Upper lobe of right lung (tissue), 1 donor: ENCODE data around the gene MUC5AC. TPM values are rescaled to one million over a fixed set of nuclear protein-coding genes. Genes with fewer than 3 reads are reported as not detected.
"Not testable (repeated sequence)": the region's sequence is repeated elsewhere in the genome, so short reads cannot be mapped to it uniquely, and the experiment has no call there.

Experiments
- ATAC-seq: fragments of 200-7000 bp; cut with Tn5 transposase; one replicate; pipeline ENCODE4 v1.9.1; 2020; ENCODE audit warnings: mild to moderate bottlenecking, moderate library complexity
- DNase-seq: peaks from one replicate; pipeline ENCODE4 v3.0.0-alpha.2; 2020
- H3K27ac ChIP-seq: fragments of 200-600 bp; one replicate; pipeline ENCODE4 v1.8.0; 2022
- H3K27me3 ChIP-seq: fragments of 200-600 bp; one replicate; pipeline ENCODE4 v1.8.0; 2022; ENCODE audit warnings: mild to moderate bottlenecking
- H3K36me3 ChIP-seq: fragments of 200-600 bp; one replicate; pipeline ENCODE4 v1.8.0; 2022
- H3K4me1 ChIP-seq: fragments of 200-600 bp; one replicate; pipeline ENCODE4 v1.8.0; 2022
- H3K4me3 ChIP-seq: fragments of 200-600 bp; one replicate; pipeline ENCODE4 v1.8.0; 2022; ENCODE audit warnings: mild to moderate bottlenecking
- H3K9me3 ChIP-seq: fragments of 200-600 bp; one replicate; pipeline ENCODE4 v1.8.0; 2022
- intact Hi-C: fragments of 100-400 bp; cut with DNase I; formaldehyde crosslinking; loops from one replicate; pipeline ENCODE4 v1.11.0; 2022
- total RNA-seq: library from RNA; stranded (reverse); fragmentation: NEBNext Ultra II Directional; extraction: Animal tissue kit (Norgen Biotek cat#: 25700); gene quantifications from one replicate; pipeline ENCODE4 v1.2.1, GENCODE V29; 2021
- TF ChIP-seq, protein P1 (sequence below): fragments of 200-600 bp; IDR thresholded peaks from one replicate; pipeline ENCODE4 v1.8.0; 2022; ENCODE audit warnings: antibody characterized with exemption
- donor health status: DM: no; HTN: yes; CAD: no; lungs with severe emphysema.

MUC5AC gene
- total RNA-seq, 1 donor from 2014 or later = not detected

DNA sequence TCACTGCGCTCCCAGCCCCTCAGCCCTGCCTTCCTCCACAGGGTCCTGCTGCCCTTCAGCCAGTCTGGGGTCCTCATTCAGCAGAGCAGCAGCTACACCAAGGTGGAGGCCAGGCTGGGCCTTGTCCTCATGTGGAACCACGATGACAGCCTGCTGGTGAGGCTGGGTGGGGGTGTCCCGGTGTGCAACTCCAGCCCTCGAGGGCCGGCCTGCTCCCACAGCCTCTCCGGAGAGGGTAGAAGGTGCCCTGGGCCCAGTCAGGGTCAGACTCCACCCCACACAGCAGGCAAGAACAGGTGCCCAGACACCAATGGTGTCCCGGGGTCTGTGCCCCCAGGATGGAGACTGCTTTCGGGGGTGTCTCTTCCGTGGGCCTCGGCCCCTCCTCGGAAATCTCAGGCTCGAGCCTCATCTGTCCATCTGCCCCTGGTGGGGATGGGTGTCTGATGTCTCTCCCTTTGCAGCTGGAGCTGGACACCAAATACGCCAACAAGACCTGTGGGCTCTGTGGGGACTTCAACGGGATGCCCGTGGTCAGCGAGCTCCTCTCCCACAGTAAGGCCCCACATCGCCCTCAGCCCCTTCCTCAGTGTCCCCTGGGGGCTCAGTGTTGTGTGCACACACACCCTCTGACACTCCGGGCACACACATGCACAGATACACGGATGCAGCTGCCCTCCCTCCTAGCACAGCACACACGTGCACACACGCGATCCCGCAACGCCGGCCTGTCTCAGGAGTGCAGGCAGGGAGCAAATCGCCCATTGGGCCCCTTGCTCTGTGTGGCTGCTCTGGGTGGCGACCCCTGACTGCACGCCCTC, 4.9 kb downstream of the MUC5AC start:
- Histone ChIP-seq H3K9me3 (no peaks in the 10 kb centered on the region), H3K27ac (no peak overlapping the region), H3K4me1 (no peaks in the 10 kb centered on the region), H3K36me3 (no peaks in the 10 kb centered on the region), H3K27me3 (no peaks in the 10 kb centered on the region), H3K4me3 (no peak overlapping the region)
- intact Hi-C loops = no loop called here
- ATAC-seq = no peak
- peak; percentile 57 for DNase-seq
- TF ChIP-seq, protein P1, sequence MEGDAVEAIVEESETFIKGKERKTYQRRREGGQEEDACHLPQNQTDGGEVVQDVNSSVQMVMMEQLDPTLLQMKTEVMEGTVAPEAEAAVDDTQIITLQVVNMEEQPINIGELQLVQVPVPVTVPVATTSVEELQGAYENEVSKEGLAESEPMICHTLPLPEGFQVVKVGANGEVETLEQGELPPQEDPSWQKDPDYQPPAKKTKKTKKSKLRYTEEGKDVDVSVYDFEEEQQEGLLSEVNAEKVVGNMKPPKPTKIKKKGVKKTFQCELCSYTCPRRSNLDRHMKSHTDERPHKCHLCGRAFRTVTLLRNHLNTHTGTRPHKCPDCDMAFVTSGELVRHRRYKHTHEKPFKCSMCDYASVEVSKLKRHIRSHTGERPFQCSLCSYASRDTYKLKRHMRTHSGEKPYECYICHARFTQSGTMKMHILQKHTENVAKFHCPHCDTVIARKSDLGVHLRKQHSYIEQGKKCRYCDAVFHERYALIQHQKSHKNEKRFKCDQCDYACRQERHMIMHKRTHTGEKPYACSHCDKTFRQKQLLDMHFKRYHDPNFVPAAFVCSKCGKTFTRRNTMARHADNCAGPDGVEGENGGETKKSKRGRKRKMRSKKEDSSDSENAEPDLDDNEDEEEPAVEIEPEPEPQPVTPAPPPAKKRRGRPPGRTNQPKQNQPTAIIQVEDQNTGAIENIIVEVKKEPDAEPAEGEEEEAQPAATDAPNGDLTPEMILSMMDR = no peak

DNA sequence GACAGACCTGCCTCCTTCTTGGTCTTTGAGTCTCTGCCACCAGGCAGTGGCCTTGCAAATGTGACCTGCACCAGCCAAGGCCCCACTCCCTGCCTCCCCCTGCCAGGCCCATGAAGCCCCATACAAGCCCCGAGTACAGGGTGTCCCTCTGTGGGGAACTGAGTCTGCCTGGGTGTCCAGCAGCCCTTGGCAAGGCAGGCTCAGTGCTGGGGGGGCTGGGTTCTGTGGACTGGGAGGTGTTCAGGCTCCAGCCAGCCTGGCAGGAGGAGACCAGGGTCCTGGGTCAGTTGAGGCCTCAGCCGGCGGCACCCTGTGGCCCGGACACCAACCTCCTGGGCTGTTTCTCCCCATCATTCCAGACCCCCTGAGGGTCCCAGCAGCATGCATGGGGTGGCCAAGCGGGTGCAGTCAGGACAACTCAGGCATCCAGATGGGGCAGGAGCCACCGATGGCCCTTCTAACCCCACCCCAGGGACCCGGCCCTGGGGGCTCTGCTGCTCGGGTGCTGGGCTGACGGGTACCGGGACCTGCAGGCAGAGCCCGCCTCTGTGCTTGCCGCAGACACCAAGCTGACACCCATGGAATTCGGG, 5.7 kb downstream of the MUC5AC start:
- H3K4me1 ChIP-seq = no peaks in the 10 kb centered on the region
- H3K9me3 ChIP-seq = no peaks in the 10 kb centered on the region
- TF ChIP-seq, protein P1 = no peak
- no peak overlapping the region for H3K27ac ChIP-seq
- no peaks in the 10 kb centered on the region for H3K36me3 ChIP-seq
- no peak for ATAC-seq
- peak; percentile 51 for DNase-seq
- no peak overlapping the region for H3K4me3 ChIP-seq
- no peaks in the 10 kb centered on the region for H3K27me3 ChIP-seq
- intact Hi-C loops = no loop called here

DNA sequence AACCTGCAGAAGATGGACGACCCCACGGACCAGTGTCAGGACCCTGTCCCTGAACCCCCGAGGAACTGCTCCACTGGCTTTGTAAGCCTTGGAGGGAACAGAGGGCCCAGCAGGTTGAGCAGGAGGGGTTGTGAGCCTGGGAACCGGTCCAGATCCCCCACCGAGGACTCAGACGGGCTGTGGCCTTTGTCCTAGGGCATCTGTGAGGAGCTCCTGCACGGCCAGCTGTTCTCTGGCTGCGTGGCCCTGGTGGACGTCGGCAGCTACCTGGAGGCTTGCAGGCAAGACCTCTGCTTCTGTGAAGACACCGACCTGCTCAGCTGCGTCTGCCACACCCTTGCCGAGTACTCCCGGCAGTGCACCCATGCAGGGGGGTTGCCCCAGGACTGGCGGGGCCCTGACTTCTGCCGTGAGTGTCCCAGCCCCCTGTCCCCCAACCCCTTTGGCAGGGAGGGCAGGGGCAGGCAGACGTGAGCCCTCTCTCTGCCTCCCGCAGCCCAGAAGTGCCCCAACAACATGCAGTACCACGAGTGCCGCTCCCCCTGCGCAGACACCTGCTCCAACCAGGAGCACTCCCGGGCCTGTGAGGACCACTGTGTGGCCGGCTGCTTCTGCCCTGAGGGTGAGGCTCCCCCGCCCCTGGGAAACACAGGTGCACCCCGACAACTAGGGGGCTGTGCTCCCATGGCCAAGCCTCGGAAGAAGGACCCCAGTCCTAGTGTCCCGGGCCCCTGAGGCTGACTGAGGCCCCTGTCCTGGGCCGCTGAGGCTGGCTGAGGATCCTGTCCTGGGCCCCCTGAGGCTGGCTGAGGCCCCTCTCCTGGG, 6.4 kb downstream of the MUC5AC start:
- TF ChIP-seq, protein P1 = no peak
- ATAC-seq (no peak), DNase-seq (peak; percentile 57)
- H3K4me1 ChIP-seq = no peaks in the 10 kb centered on the region
- H3K36me3 ChIP-seq = no peaks in the 10 kb centered on the region
- intact Hi-C loops = no loop called here
- no peaks in the 10 kb centered on the region for H3K9me3 ChIP-seq
- H3K4me3 ChIP-seq = no peak overlapping the region
- no peak overlapping the region for H3K27ac ChIP-seq
- no peaks in the 10 kb centered on the region for H3K27me3 ChIP-seq

DNA sequence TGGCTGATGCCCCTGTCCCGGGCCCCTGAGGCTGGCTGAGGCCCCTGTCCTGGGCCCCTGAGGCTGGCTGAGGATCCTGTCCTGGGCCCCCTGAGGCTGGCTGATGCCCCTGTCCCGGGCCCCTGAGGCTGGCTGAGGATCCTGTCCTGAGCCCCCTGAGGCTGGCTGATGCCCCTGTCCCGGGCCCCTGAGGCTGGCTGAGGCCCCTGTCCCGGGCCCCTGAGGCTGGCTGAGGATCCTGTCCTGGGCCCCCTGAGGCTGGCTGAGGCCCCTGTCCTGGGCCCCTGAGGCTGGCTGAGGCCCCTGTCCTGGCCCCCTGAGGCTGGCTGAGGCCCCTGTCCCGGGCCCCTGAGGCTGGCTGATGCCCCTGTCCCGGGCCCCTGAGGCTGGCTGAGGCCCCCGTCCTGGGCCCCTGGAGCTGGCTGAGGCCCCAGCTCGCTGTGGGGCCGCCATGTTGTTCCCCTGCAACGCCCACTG, 7.1 kb downstream of the MUC5AC start:
- intact Hi-C loops, H3K9me3 ChIP-seq, ATAC-seq, H3K4me3 ChIP-seq, H3K27me3 ChIP-seq, H3K36me3 ChIP-seq, H3K27ac ChIP-seq, H3K4me1 ChIP-seq: not testable (repeated sequence)
- DNase-seq = peak; percentile 29

DNA sequence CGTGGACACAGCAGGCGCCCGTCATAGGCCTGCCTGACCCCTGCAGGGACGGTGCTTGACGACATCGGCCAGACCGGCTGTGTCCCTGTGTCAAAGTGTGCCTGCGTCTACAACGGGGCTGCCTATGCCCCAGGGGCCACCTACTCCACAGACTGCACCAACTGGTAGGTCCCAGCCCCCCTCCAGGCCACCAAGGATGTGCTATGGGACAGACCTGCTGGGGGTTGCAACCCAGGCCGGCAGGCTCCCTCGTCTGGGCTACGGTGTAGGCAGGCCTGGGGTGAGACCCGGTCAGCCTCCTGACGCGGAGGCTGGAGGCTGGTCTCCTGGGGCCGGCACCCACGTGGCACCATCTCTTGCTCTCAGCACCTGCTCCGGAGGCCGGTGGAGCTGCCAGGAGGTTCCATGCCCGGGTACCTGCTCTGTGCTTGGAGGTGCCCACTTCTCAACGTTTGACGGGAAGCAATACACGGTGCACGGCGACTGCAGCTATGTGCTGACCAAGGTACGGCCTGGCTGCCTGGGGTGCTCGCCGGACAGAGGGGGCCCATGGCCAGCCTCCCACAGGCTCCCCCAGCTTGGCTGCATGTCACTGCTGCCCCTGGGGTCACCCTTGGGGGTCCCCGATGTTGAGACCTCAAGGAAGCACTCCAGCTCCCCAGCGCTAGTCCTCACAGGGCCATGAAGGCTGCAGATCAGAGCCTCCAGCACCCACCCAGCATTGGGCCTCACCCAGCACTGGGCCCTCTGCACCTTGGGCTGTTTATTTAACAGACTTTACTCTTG, 7.7 kb downstream of the MUC5AC start:
- DNase-seq (peak; percentile 57), ATAC-seq (no peak)
- Histone ChIP-seq H3K4me1 (no peaks in the 10 kb centered on the region), H3K27me3 (no peaks in the 10 kb centered on the region), H3K27ac (no peak overlapping the region), H3K36me3 (no peaks in the 10 kb centered on the region), H3K4me3 (no peak overlapping the region), H3K9me3 (no peaks in the 10 kb centered on the region)
- TF ChIP-seq, protein P1 = no peak
- intact Hi-C loops = no loop called here
